Right lobe of liver (tissue), 6 donors: ENCODE measurements around the gene TXNDC2. TPM values are rescaled to one million over a fixed set of nuclear protein-coding genes. Genes with fewer than 3 reads are reported as not detected.
"Not testable (repeated sequence)": the region's sequence is repeated elsewhere in the genome, so short reads cannot be mapped to it uniquely, and the experiment has no call there.

Experiments used
- ATAC-seq, 4 donors: fragments of 200-7000 bp; cut with Tn5 transposase; one replicate each; pipeline ENCODE4 v1.9.1; 2020; ENCODE audit warnings: mild to moderate bottlenecking in 4 of 4, moderate library complexity in 4 of 4
- DNase-seq, 3 donors: peaks; one replicate each; pipeline ENCODE4 v3.0.0-alpha.2; 2020
- H3K27ac ChIP-seq, 3 donors: fragments of 200-600 bp; one replicate each; pipeline ENCODE4 v1.8.0; 2022
- H3K27me3 ChIP-seq, 2 donors: fragments of 200-600 bp; one replicate each; pipeline ENCODE4 v1.8.0; 2022
- H3K36me3 ChIP-seq, 4 donors: fragments of 200-600 bp; sonication (generic) in 1 of 4; one replicate each; pipeline versions ENCODE4 v1.5.1 to v1.8.0; 2017 to 2022; ENCODE audit warnings: control low read depth in 1 of 4
- H3K4me1 ChIP-seq, 4 donors: fragments of 200-600 bp; sonication (generic) in 1 of 4; one replicate each; pipeline versions ENCODE4 v1.5.1 to v1.8.0; 2017 to 2022; ENCODE audit warnings: control low read depth in 1 of 4
- H3K4me3 ChIP-seq, 3 donors: fragments of 200-600 bp; one replicate each; pipeline ENCODE4 v1.8.0; 2022
- H3K9me3 ChIP-seq, 4 donors: fragments of 200-600 bp; sonication (generic) in 1 of 4; one replicate each; pipeline versions ENCODE4 v1.5.1 to v1.8.0; 2017 to 2022; ENCODE audit warnings: control low read depth in 1 of 4
- POLR2A ChIP-seq: fragments of 450-650 bp; IDR thresholded peaks from one replicate; pipeline ENCODE4 v1.6.1; 2017; ENCODE audit warnings: antibody characterized with exemption, mild to moderate bottlenecking
- WGBS: methylation state at CpG from one replicate; pipeline ENCODE4 v1.1.6; 2018; ENCODE audit warnings: low coverage, low lambda C conversion rate; ENCODE audit not compliant: insufficient coverage; ENCODE audit errors: missing lambda C conversion rate; 5-methylcytosine and 5-hydroxymethylcytosine counted together
- intact Hi-C, 2 donors: fragments of 100-400 bp; cut with DNase I; formaldehyde crosslinking; loops; one replicate each; pipeline versions ENCODE4 v1.11.2 to v1.14.1; 2022
- total RNA-seq, 6 experiments: library from RNA; depleted of rRNA in 2 of 6; stranded (reverse); fragments of >200 nt in 2 of 6; fragmentation: NEBNext Ultra II Directional in 3 of 6; extraction: Animal tissue kit (Norgen Biotek cat#: 25700) in 3 of 6; gene quantifications; one replicate each; pipeline versions ENCODE4 v1.1.0 to v1.2.4, GENCODE V29; 2016 to 2023
- TF ChIP-seq, protein P1 (sequence below), 4 donors: fragments of 200-600 bp in 3 of 4; fragments of 450-650 bp in 1 of 4; IDR thresholded peaks; one replicate each; pipeline versions ENCODE4 v1.5.1 to v1.8.0; 2016 to 2022; ENCODE audit warnings: antibody characterized with exemption in 4 of 4, mild to moderate bottlenecking in 2 of 4
- donor health status: DM: no; HTN: yes; CAD: no.
- donor health status: DM: no; HTN: no; CAD: no.
- donor health status: DM: no; HTN: no; CAD: no.
- donor health status: DM: no; HTN: yes; CAD: no.
- donor health status: DM: no; HTN: yes; CAD: no.

Gene TXNDC2
- total RNA-seq, 6 experiments from 2014 or later, result not detected

DNA sequence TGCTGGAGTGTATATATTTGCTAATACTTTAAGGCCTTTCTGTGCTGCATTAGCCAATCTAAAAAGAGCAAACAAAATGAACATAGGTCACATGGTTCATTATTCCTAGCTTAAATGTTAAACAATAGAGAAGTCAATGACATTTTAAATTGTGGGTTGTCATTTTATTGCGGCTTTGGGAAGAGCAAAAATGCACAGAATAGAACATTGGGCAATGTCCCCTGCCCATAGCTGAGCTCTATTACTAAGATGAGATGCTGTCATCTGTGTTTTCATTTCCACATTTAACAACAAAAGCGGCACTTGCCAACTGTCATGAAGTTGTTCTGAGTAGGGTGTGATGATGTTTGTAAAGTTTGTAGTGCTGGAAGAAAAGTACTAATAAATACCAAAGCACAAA is 24.9 kb downstream of the TXNDC2 start:
- no peak overlapping the region for H3K4me3 ChIP-seq
- TF ChIP-seq POLR2A, result no peak
- TF ChIP-seq, protein P1, sequence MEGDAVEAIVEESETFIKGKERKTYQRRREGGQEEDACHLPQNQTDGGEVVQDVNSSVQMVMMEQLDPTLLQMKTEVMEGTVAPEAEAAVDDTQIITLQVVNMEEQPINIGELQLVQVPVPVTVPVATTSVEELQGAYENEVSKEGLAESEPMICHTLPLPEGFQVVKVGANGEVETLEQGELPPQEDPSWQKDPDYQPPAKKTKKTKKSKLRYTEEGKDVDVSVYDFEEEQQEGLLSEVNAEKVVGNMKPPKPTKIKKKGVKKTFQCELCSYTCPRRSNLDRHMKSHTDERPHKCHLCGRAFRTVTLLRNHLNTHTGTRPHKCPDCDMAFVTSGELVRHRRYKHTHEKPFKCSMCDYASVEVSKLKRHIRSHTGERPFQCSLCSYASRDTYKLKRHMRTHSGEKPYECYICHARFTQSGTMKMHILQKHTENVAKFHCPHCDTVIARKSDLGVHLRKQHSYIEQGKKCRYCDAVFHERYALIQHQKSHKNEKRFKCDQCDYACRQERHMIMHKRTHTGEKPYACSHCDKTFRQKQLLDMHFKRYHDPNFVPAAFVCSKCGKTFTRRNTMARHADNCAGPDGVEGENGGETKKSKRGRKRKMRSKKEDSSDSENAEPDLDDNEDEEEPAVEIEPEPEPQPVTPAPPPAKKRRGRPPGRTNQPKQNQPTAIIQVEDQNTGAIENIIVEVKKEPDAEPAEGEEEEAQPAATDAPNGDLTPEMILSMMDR (IDR thresholded peaks at IDR 0.05), result no peak
- ATAC-seq, result no peak
- no peaks in the 10 kb centered on the region for H3K27me3 ChIP-seq
- H3K4me1 ChIP-seq, result peaks cover 0 to 6% (median 1%) of the 10 kb centered on the region in 4 donors
- no peaks in the 10 kb centered on the region for H3K36me3 ChIP-seq
- intact Hi-C loops, result no loop called here
- no peak for DNase-seq
- no peak overlapping the region for H3K27ac ChIP-seq
- H3K9me3 ChIP-seq, result no peaks in the 10 kb centered on the region
- 60% methylated on average over 2 of the region's 2 CpGs for WGBS

DNA sequence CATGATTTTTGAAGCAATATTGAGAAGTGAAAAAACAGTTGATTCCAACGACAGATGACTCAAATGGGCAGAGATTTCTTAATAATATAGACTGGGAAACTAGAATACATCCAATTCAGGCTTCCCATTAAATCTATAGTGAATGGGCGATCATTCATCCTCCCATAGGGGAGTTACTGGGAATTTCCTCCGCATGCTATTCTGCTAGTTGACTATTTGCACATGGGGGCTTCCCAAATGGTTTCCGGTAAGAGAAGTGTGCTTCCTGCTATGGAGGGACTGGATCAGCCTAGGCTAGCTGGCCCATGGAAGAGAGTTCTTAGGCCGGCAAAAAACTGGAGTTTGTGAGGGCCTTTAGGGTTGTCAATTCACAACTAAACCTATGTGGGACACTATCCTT is 25.5 kb downstream of the TXNDC2 start:
- H3K36me3 ChIP-seq, result no peaks in the 10 kb centered on the region
- DNase-seq (no peak), ATAC-seq (no peak)
- H3K27ac ChIP-seq, result no peak overlapping the region
- H3K4me1 ChIP-seq, result peaks cover 0 to 12% (median 3%) of the 10 kb centered on the region in 4 donors
- intact Hi-C loops, result no loop called here
- TF ChIP-seq, protein P1 (IDR thresholded peaks at IDR 0.05), result no peak
- no peak for TF ChIP-seq POLR2A
- 86% methylated on average over 5 of the region's 5 CpGs for WGBS
- H3K4me3 ChIP-seq, result no peak overlapping the region
- no peaks in the 10 kb centered on the region for H3K27me3 ChIP-seq
- H3K9me3 ChIP-seq, result no peaks in the 10 kb centered on the region

DNA sequence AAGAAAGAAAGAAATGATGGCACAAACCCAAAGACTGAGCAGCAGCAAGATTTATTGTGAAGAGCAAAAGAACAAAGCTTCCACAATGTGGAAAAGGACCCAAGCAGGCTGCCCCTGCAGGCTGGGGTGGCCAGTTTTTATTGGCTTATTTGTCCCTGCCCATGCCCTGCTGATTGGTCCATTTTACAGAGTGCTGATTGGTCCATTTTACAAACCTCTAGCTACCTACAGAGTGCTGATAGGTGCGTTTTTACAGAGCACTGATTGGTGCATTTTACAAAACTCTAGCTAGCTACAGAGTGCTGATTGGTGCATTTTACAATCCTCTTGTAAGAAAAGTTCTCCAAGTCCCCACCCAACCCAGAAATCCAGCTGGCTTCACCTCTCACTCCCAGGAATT is 26.5 kb downstream of the TXNDC2 start:
- DNase-seq, H3K36me3 ChIP-seq, H3K4me3 ChIP-seq, H3K9me3 ChIP-seq, intact Hi-C loops, H3K27me3 ChIP-seq, ATAC-seq, H3K27ac ChIP-seq: not testable (repeated sequence)
- peaks cover 0 to 22% (median 6%) of the 10 kb centered on the region in 4 donors for H3K4me1 ChIP-seq
- 100% methylated on average over 1 of the region's 1 CpG for WGBS

DNA sequence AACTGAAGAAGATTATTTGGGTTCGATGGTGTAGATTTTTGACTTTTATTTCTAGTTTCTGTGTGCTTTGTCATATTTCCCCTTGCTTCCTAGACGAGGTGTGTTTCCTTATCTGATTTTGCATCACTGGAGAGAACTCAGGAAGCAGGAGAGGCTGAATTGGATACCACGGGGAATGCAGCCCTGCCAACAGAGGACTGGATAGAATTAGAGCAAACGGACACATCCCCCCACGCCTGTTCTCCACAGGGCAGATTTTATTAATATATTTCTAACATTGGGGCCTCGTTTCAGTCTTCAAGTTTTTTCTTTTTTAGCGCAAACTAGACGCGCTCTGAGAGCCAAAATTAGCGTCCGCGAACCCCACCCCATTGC is 27.4 kb downstream of the TXNDC2 start:
- peak overlapping the region in 2 of 3 donors; percentile 98 for H3K27ac ChIP-seq
- DNase-seq, result no peak
- no peak for TF ChIP-seq POLR2A
- TF ChIP-seq, protein P1 (IDR thresholded peaks at IDR 0.05), result no peak
- H3K4me3 ChIP-seq, result peak overlapping the region; percentile 64 to 86 (median 86)
- H3K9me3 ChIP-seq, result no peaks in the 10 kb centered on the region
- H3K27me3 ChIP-seq, result no peaks in the 10 kb centered on the region
- intact Hi-C loops, result no loop called here
- no peaks in the 10 kb centered on the region for H3K36me3 ChIP-seq
- peaks cover 0 to 31% (median 10%) of the 10 kb centered on the region in 4 donors for H3K4me1 ChIP-seq
- ATAC-seq, result peak in 3 of 4 donors; percentile 0 to 3 (median 2)
- 7% methylated on average over 12 of the region's 12 CpGs for WGBS

DNA sequence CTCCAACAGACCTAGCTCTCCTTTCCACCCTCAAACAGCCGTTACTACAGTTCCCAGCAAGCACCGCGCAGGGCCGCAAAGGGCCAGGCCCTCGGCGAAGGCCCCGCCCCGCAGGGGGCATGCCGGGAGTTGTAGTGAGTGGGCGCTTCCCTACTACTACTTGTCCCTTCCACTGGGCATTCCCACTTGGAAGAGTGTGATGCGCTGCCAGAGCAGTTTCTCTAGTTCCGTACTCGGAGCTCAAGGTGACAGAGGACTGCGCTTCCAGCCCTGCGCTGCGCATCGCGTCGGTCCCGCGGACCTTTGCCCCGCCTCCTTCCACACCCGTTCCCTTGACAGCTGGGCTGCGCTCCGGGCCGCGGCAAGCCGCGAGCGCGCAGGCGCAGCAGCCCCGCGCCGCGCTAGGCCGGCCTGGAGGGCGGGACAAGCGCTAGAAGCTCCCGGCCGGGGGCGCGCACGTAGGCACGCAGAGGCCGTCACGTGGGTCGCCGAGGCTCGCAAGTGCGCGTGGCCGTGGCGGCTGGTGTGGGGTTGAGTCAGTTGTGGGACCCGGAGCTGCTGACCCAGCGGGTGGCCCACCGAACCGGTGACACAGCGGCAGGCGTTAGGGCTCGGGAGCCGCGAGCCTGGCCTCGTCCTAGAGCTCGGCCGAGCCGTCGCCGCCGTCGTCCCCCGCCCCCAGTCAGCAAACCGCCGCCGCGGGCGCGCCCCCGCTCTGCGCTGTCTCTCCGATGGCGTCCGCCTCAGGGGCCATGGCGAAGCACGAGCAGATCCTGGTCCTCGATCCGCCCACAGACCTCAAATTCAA is 28.0 kb downstream of the TXNDC2 start, which contains the start of gene VAPA:
TSS of gene VAPA (plus strand) at position 491 of the 808 bp plus-strand sequence. CDS start at position 732, 241 bp downstream.
- H3K36me3 ChIP-seq, result no peaks in the 10 kb centered on the region
- intact Hi-C loops, result no loop called here
- peaks cover 0 to 37% (median 14%) of the 10 kb centered on the region in 4 donors for H3K4me1 ChIP-seq
- H3K4me3 ChIP-seq, result peak within 1 kb of the TSS; percentile 64 to 86 (median 86)
- no peaks in the 10 kb centered on the region for H3K9me3 ChIP-seq
- 0% methylated on average over 26 of the region's 87 CpGs for WGBS
- peak; percentile 96 to 98 (median 96) for DNase-seq
- ATAC-seq, result peak; percentile 89 to 95 (median 92)
- TF ChIP-seq, protein P1 (IDR thresholded peaks at IDR 0.05), result no peak
- TF ChIP-seq POLR2A, result peak; percentile 95
- H3K27me3 ChIP-seq, result no peaks in the 10 kb centered on the region
- H3K27ac ChIP-seq, result peak within 1 kb of the TSS; percentile 97 to 98 (median 98)
